Mucosa of descending colon (tissue), 3 donors: ENCODE measurements around the gene CEMIP. TPM values are rescaled to one million over a fixed set of nuclear protein-coding genes. Genes with fewer than 3 reads are reported as not detected.

ENCODE experiments used
- ATAC-seq: fragments of 200-7000 bp; cut with Tn5 transposase; one replicate; pipeline ENCODE4 v1.9.1; 2020; ENCODE audit warnings: mild to moderate bottlenecking, moderate library complexity
- DNase-seq, 3 donors: peaks; one replicate each; pipeline ENCODE4 v3.0.0-alpha.2; 2020
- H3K36me3 ChIP-seq: fragments of 200-600 bp; one replicate; pipeline ENCODE4 v1.8.0; 2021; ENCODE audit warnings: low read depth, mild to moderate bottlenecking
- H3K4me1 ChIP-seq: fragments of 200-600 bp; one replicate; pipeline ENCODE4 v1.8.0; 2021; ENCODE audit warnings: low read depth, mild to moderate bottlenecking
- H3K4me3 ChIP-seq: fragments of 200-600 bp; one replicate; pipeline ENCODE4 v1.8.0; 2021; ENCODE audit warnings: mild to moderate bottlenecking
- H3K9me3 ChIP-seq: fragments of 200-600 bp; one replicate; pipeline ENCODE4 v1.8.0; 2021; ENCODE audit warnings: mild to moderate bottlenecking
- CTCF ChIP-seq: fragments of 200-600 bp; IDR thresholded peaks from one replicate; pipeline ENCODE4 v1.8.0; 2022; ENCODE audit warnings: antibody characterized with exemption, mild to moderate bottlenecking
- intact Hi-C, 2 donors: fragments of 100-400 bp; cut with DNase I in 1 of 2; cut with micrococcal nuclease in 1 of 2; formaldehyde crosslinking; loops; one replicate each; pipeline versions ENCODE4 v1.11.0 to v1.11.1; 2022; cut with DNase I, micrococcal nuclease
- total RNA-seq, 3 donors: library from RNA; stranded (reverse); fragmentation: NEBNext Ultra II Directional in 2 of 3; extraction: Animal tissue kit (Norgen Biotek cat#: 25700) in 2 of 3; gene quantifications; one replicate each; pipeline versions ENCODE4 v1.2.1 to v1.2.4, GENCODE V29; 2021 to 2023
- donor health status: DM: no; HTN: no; CAD: no; lungs with moderate emphysema.
- donor health status: DM: no; HTN: no; CAD: no.
- donor health status: DM: no; HTN: yes; CAD: no.

The CEMIP gene
- total RNA-seq, 3 donors from 2014 or later, result 0.63 to 2.2 (median 1.4) TPM

- ATAC-seq, result peak; percentile 58
- TF ChIP-seq CTCF, result no peak
- H3K4me3 ChIP-seq, result no peak overlapping the region
These were observed 25.9 kb downstream of the CEMIP start for GRCh38 chr15:80804970-80805495.

GRCh38 chr15:80811781-80812315 is 32.7 kb downstream of the CEMIP start:
- ATAC-seq (no peak), DNase-seq (no peak)
- no peaks in the 10 kb centered on the region for H3K4me1 ChIP-seq
- no peak overlapping the region for H3K4me3 ChIP-seq
- TF ChIP-seq CTCF, result no peak
- intact Hi-C loops, result no loop called here
- H3K9me3 ChIP-seq, result no peaks in the 10 kb centered on the region
- H3K36me3 ChIP-seq, result no peaks in the 10 kb centered on the region

More at GRCh38 chr15:80804970-80805495, 25.9 kb downstream of the CEMIP start:
- no peaks in the 10 kb centered on the region for H3K4me1 ChIP-seq
- intact Hi-C loops, result no loop called here
- no peaks in the 10 kb centered on the region for H3K9me3 ChIP-seq
- DNase-seq, result peak in 1 of 3 donors; percentile 10
- no peaks in the 10 kb centered on the region for H3K36me3 ChIP-seq

GRCh38 chr15:80815106-80815505 is 35.9 kb downstream of the CEMIP start:
- DNase-seq (no peak), ATAC-seq (no peak)
- no peaks in the 10 kb centered on the region for H3K36me3 ChIP-seq
- H3K4me1 ChIP-seq, result no peaks in the 10 kb centered on the region
- TF ChIP-seq CTCF, result no peak
- intact Hi-C loops, result no loop called here
- H3K4me3 ChIP-seq, result no peak overlapping the region
- H3K9me3 ChIP-seq, result no peaks in the 10 kb centered on the region

GRCh38 chr15:80816049-80816653 is 37.0 kb downstream of the CEMIP start:
- ATAC-seq (no peak), DNase-seq (no peak)
- Histone ChIP-seq H3K36me3 (no peaks in the 10 kb centered on the region), H3K4me3 (no peak overlapping the region), H3K4me1 (no peaks in the 10 kb centered on the region), H3K9me3 (no peaks in the 10 kb centered on the region)
- TF ChIP-seq CTCF, result no peak
- intact Hi-C loops, result no loop called here

GRCh38 chr15:80816936-80817335 is 37.8 kb downstream of the CEMIP start:
- DNase-seq, result no peak
- TF ChIP-seq CTCF, result no peak
- H3K36me3 ChIP-seq, result no peaks in the 10 kb centered on the region
- no peak for ATAC-seq
- H3K9me3 ChIP-seq, result no peaks in the 10 kb centered on the region
- no peak overlapping the region for H3K4me3 ChIP-seq
- intact Hi-C loops, result no loop called here
- no peaks in the 10 kb centered on the region for H3K4me1 ChIP-seq
